ENCODE data around the gene RHBDF1.

DNA sequence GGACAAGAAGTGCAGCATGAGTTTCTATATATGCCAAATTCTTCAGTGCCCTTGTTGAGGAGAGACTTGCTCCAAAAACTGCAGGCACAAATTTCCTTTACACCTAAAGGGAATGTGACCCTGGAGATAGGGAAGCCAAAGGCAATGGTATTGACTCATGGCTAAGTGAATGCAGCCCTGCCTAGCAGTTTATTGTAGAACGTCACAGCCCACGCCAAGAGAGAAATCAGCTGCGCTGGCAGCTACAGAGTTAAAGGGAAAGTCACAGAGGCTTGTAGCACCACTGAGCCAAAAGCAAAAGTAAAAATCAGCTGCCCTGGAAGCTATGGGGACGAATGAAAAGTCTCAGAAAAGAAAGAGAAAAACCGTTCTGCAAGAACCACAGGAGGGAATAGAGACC is 29.1 kb downstream of the RHBDF1 start:
- TF ChIP-seq CTCF (conservative IDR thresholded peaks at IDR 0.05; ENCODE audit: low read depth in 2 of 2) (no peak), CREB1 (CRISPR knock-in tag; IDR thresholded peaks at IDR 0.05; ENCODE audit: low read depth) (no peak), EZH2 (IDR thresholded peaks at IDR 0.05; ENCODE audit: low read depth, unreplicated experiment) (no peak), JUNB (IDR thresholded peaks at IDR 0.05; ENCODE audit: unreplicated experiment) (no peak), ETS1 (IDR thresholded peaks at IDR 0.05) (no peak), EZH2phosphoT487 (IDR thresholded peaks at IDR 0.05; ENCODE audit: unreplicated experiment) (no peak), POLR2AphosphoS5 (IDR thresholded peaks at IDR 0.05; ENCODE audit: low read depth) (no peak), STAT1 (IDR thresholded peaks at IDR 0.05; ENCODE audit: unreplicated experiment) (no peak), ZNF331 (CRISPR knock-in tag; IDR thresholded peaks at IDR 0.05; ENCODE audit: low read depth) (no peak)
- TF ChIP-seq, protein P1, sequence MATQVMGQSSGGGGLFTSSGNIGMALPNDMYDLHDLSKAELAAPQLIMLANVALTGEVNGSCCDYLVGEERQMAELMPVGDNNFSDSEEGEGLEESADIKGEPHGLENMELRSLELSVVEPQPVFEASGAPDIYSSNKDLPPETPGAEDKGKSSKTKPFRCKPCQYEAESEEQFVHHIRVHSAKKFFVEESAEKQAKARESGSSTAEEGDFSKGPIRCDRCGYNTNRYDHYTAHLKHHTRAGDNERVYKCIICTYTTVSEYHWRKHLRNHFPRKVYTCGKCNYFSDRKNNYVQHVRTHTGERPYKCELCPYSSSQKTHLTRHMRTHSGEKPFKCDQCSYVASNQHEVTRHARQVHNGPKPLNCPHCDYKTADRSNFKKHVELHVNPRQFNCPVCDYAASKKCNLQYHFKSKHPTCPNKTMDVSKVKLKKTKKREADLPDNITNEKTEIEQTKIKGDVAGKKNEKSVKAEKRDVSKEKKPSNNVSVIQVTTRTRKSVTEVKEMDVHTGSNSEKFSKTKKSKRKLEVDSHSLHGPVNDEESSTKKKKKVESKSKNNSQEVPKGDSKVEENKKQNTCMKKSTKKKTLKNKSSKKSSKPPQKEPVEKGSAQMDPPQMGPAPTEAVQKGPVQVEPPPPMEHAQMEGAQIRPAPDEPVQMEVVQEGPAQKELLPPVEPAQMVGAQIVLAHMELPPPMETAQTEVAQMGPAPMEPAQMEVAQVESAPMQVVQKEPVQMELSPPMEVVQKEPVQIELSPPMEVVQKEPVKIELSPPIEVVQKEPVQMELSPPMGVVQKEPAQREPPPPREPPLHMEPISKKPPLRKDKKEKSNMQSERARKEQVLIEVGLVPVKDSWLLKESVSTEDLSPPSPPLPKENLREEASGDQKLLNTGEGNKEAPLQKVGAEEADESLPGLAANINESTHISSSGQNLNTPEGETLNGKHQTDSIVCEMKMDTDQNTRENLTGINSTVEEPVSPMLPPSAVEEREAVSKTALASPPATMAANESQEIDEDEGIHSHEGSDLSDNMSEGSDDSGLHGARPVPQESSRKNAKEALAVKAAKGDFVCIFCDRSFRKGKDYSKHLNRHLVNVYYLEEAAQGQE (IDR thresholded peaks at IDR 0.05; ENCODE audit: unreplicated experiment), result no peak

All from GM23338 (cell line).